Effector memory CD4-positive, alpha-beta T cell (primary cell): ENCODE results near the gene ADAMTS3.

Experiments used
- DNase-seq, 3 donors: peaks; one replicate each; pipeline ENCODE4 v3.0.0-alpha.2; 2020
- H3K27ac ChIP-seq: 2 replicates; pipeline ENCODE4 v1.7.0; 2013; ENCODE audit warnings: mild to moderate bottlenecking, low read length, moderate library complexity; ENCODE audit not compliant: insufficient read depth, poor library complexity, severe bottlenecking
- H3K27me3 ChIP-seq: replicated peaks from 2 replicates; pipeline ENCODE4 v1.7.0; 2013; ENCODE audit warnings: mild to moderate bottlenecking, low read length; ENCODE audit not compliant: insufficient read depth, control insufficient read depth, poor library complexity, severe bottlenecking
- H3K36me3 ChIP-seq: 2 replicates; pipeline ENCODE4 v1.7.0; 2013; ENCODE audit warnings: mild to moderate bottlenecking, low read length, moderate library complexity; ENCODE audit not compliant: control insufficient read depth, insufficient read depth
- H3K4me1 ChIP-seq: 2 replicates; pipeline ENCODE4 v1.7.0; 2013; ENCODE audit warnings: low read length, mild to moderate bottlenecking; ENCODE audit not compliant: control insufficient read depth, insufficient read depth, poor library complexity, severe bottlenecking
- H3K4me3 ChIP-seq: 2 replicates; pipeline ENCODE4 v1.7.0; 2013; ENCODE audit warnings: low read length, low read depth, mild to moderate bottlenecking; ENCODE audit not compliant: insufficient read depth, poor library complexity, severe bottlenecking
- H3K9me3 ChIP-seq: 2 replicates; pipeline ENCODE4 v1.7.0; 2013; ENCODE audit warnings: mild to moderate bottlenecking, low read length, moderate library complexity; ENCODE audit not compliant: control insufficient read depth

Gene ADAMTS3

GRCh38 chr4:72290737-72291136 is 278.3 kb downstream of the ADAMTS3 start:
- Histone ChIP-seq H3K4me3 (no peak overlapping the region), H3K4me1 (no peaks in the 10 kb centered on the region), H3K9me3 (no peaks in the 10 kb centered on the region), H3K36me3 (no peaks in the 10 kb centered on the region), H3K27me3 (no peaks in the 10 kb centered on the region), H3K27ac (no peak overlapping the region)
- DNase-seq: no peak

- Histone ChIP-seq H3K27me3 (no peaks in the 10 kb centered on the region), H3K4me3 (no peak overlapping the region), H3K9me3 (no peaks in the 10 kb centered on the region), H3K36me3 (no peaks in the 10 kb centered on the region), H3K4me1 (no peaks in the 10 kb centered on the region), H3K27ac (no peak overlapping the region)
- no peak for DNase-seq
Observed at GRCh38 chr4:72286910-72287309, 282.1 kb downstream of the ADAMTS3 start.

DNA sequence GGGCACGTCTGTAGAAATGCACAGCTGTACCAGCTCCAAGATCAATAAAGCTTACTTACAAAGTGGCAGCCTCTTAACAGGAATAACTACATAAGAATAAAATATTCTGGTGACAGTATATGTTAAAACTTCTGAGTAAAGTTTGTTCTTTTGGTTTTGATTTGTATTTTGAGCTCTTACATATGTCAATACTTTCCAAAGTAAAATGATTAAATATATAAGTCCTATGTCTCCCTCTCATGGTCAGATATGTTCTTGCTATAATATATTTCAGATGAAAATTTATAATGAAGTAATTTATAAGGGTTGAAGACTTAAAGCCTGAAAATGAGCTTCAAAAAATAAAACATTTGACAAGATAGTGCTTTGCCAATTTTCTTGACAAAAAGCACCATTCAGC is 282.8 kb downstream of the ADAMTS3 start:
- Histone ChIP-seq H3K27ac (no peak overlapping the region), H3K9me3 (no peaks in the 10 kb centered on the region), H3K4me1 (no peaks in the 10 kb centered on the region), H3K36me3 (no peaks in the 10 kb centered on the region), H3K4me3 (no peak overlapping the region), H3K27me3 (no peaks in the 10 kb centered on the region)
- DNase-seq: no peak

DNA sequence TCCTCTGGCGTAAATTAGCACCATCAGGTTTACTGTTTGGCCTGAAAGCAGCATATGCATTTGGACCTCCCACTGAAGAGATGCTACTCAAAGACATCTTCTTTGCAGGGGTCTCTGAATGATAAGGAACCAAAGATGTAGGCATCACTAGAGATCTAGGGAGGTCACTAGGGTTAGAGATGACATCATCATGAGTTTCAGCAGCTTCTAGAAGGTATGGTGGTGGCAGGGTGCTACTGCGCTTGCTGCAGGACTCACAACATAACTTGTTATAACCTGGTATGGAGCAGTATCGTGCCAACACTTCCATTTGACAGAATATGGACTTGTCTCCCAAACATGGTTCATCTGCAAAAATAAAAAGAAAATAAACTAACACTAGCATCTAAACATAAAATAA is 285.7 kb downstream of the ADAMTS3 start:
- H3K4me3 ChIP-seq: no peak overlapping the region

GRCh38 chr4:72280252-72280651 is 288.8 kb downstream of the ADAMTS3 start:
- no peak for DNase-seq
- H3K9me3 ChIP-seq: no peaks in the 10 kb centered on the region
- H3K4me1 ChIP-seq: no peaks in the 10 kb centered on the region
- H3K27me3 ChIP-seq: no peaks in the 10 kb centered on the region
- H3K36me3 ChIP-seq: no peaks in the 10 kb centered on the region
- no peak overlapping the region for H3K4me3 ChIP-seq
- H3K27ac ChIP-seq: no peak overlapping the region

More for the DNA sequence above, 285.7 kb downstream of the ADAMTS3 start:
- no peak for DNase-seq
- Histone ChIP-seq H3K27ac (no peak overlapping the region), H3K27me3 (no peaks in the 10 kb centered on the region), H3K36me3 (no peaks in the 10 kb centered on the region), H3K4me1 (no peaks in the 10 kb centered on the region), H3K9me3 (no peaks in the 10 kb centered on the region)

- H3K4me3 ChIP-seq: no peak overlapping the region
Observed at GRCh38 chr4:72275381-72275780, 293.6 kb downstream of the ADAMTS3 start.

DNA sequence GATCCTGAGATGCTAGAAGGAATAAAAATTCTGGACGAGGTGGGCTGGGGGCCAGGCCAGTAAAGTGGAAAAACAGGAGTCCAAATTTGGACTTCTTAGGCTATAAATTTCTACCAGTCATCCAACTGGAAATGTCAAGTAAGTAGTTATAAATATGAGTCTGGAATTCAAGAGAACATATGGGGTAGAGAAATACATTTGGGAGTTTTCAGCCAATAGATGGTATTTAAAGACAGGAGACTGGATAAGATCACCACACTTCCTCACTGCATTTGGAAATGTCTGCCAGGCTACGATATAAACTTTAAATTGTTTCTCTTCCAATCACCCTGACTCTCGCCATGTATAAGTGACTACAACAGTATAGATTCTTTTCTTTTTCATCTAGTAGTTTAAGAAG is 294.8 kb downstream of the ADAMTS3 start:
- no peaks in the 10 kb centered on the region for H3K36me3 ChIP-seq
- H3K4me3 ChIP-seq: no peak overlapping the region
- no peak for DNase-seq
- H3K27me3 ChIP-seq: no peaks in the 10 kb centered on the region
- no peaks in the 10 kb centered on the region for H3K4me1 ChIP-seq
- no peaks in the 10 kb centered on the region for H3K9me3 ChIP-seq
- no peak overlapping the region for H3K27ac ChIP-seq

More at GRCh38 chr4:72275381-72275780, 293.6 kb downstream of the ADAMTS3 start:
- Histone ChIP-seq H3K9me3 (no peaks in the 10 kb centered on the region), H3K27me3 (no peaks in the 10 kb centered on the region), H3K36me3 (no peaks in the 10 kb centered on the region), H3K27ac (no peak overlapping the region), H3K4me1 (no peaks in the 10 kb centered on the region)
- no peak for DNase-seq

DNA sequence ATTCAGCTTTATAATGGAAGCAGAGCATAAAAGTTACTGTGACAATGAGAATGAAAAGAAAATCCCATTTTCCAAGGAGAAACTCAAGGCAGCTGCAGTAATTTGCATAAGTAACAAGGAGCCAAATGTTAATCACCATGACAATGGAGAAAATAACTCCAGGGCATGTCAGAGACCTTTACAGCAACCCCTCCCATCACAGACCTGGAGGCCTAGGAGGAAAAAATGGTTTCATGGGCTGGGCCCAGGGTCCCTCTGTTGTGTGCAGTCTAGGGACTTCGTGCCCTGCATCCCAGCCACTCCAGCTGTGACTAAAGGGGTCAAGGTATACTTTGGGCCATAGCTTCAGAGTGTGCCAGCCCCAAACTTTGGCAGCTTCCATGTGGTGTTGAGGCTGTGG is 313.8 kb downstream of the ADAMTS3 start:
- DNase-seq: no peak
- Histone ChIP-seq H3K9me3 (no peaks in the 10 kb centered on the region), H3K27me3 (no peaks in the 10 kb centered on the region), H3K4me3 (no peak overlapping the region), H3K4me1 (no peaks in the 10 kb centered on the region), H3K27ac (no peak overlapping the region), H3K36me3 (no peaks in the 10 kb centered on the region)

GRCh38 chr4:72243641-72244040 is 325.4 kb downstream of the ADAMTS3 start:
- Histone ChIP-seq H3K4me3 (no peak overlapping the region), H3K9me3 (no peaks in the 10 kb centered on the region), H3K27ac (no peak overlapping the region), H3K27me3 (no peaks in the 10 kb centered on the region), H3K36me3 (no peaks in the 10 kb centered on the region), H3K4me1 (no peaks in the 10 kb centered on the region)
- no peak for DNase-seq

GRCh38 chr4:72239487-72240116 is 329.4 kb downstream of the ADAMTS3 start:
- no peak for DNase-seq
- H3K4me1 ChIP-seq: no peaks in the 10 kb centered on the region
- H3K4me3 ChIP-seq: no peak overlapping the region
- H3K36me3 ChIP-seq: no peaks in the 10 kb centered on the region
- H3K27ac ChIP-seq: no peak overlapping the region
- no peaks in the 10 kb centered on the region for H3K9me3 ChIP-seq
- no peaks in the 10 kb centered on the region for H3K27me3 ChIP-seq
